ENCODE measurements around the gene HVCN1.

GRCh38 chr12:110658242-110658641 is 30.7 kb downstream of the HVCN1 start:
- TF ChIP-seq MAFK (IDR thresholded peaks at IDR 0.05; ENCODE audit: partially characterized antibody) (no peak), RCOR1 (IDR thresholded peaks at IDR 0.05; ENCODE audit: low read depth, low read length) (no peak)
